Keratinocyte (primary cell): ENCODE measurements around the gene PLA2G12A.

Experiments used
- CTCF ChIP-seq, 3 experiments: IDR thresholded peaks in 1 of 3; conservative IDR thresholded peaks in 1 of 3; optimal IDR thresholded peaks in 1 of 3; 2 replicates in 2 of 3; 3 replicates in 1 of 3; pipeline versions ENCODE3 to v1.5.1; 2011; ENCODE audit warnings: low read length in 3 of 3, mild to moderate bottlenecking in 3 of 3, moderate library complexity in 2 of 3, control low read depth in 1 of 3, inconsistent platforms in 1 of 3; ENCODE audit not compliant: insufficient read depth in 2 of 3; ENCODE audit errors: extremely low read depth in 1 of 3
- EZH2 ChIP-seq: IDR thresholded peaks from one replicate; pipeline ENCODE4 v1.6.1; 2012; ENCODE audit warnings: inconsistent platforms, mild to moderate bottlenecking, low read length, moderate library complexity

GRCh38 chr4:109684727-109685126, 45.1 kb downstream of the PLA2G12A start:
- TF ChIP-seq CTCF (optimal IDR thresholded peaks at IDR 0.05 in 1 of 3, IDR thresholded peaks at IDR 0.05 in 1 of 3, conservative IDR thresholded peaks at IDR 0.05 in 1 of 3; ENCODE audit: extremely low read depth in 1 of 3, insufficient read depth in 2 of 3, low read length in 3 of 3): no peak
- no peak for TF ChIP-seq EZH2
